HG02840 (cell line): ENCODE data around the gene XIRP1.
"Not testable (repeated sequence)": the region's sequence is repeated elsewhere in the genome, so short reads cannot be mapped to it uniquely, and the experiment has no call there.

ENCODE experiments used
- ATAC-seq: cut with Tn5 transposase; IDR thresholded peaks from one replicate; pipeline ENCODE4 v1.9.1; 2021; ENCODE audit warnings: mild to moderate bottlenecking, moderate library complexity, moderate number of reproducible peaks; ENCODE audit not compliant: unreplicated experiment, low FRiP score

The XIRP1 gene

GRCh38 chr3:39192490-39193092 is at the start of gene XIRP1:
Gene XIRP1 (minus strand): TSS chr3:39192595. CDS start chr3:39189445, 3,150 bp downstream.
- ATAC-seq: no peak

GRCh38 chr3:39241561-39241960 is 49.2 kb upstream of the XIRP1 start:
- ATAC-seq: no peak

GRCh38 chr3:39237027-39237426 is 44.6 kb upstream of the XIRP1 start:
- ATAC-seq: no peak

GRCh38 chr3:39234651-39235050 is 42.3 kb upstream of the XIRP1 start:
- ATAC-seq: no peak

- no peak for ATAC-seq
These were observed 40.5 kb upstream of the XIRP1 start for GRCh38 chr3:39232859-39233258.

GRCh38 chr3:39230453-39230852 is 38.1 kb upstream of the XIRP1 start:
- ATAC-seq: no peak

- no peak for ATAC-seq
These were observed 36.1 kb upstream of the XIRP1 start for GRCh38 chr3:39228496-39228895.

- not testable (repeated sequence) for ATAC-seq
These were observed 35.2 kb upstream of the XIRP1 start for GRCh38 chr3:39227596-39227995.

GRCh38 chr3:39226106-39226741 is 33.8 kb upstream of the XIRP1 start:
- no peak for ATAC-seq

GRCh38 chr3:39224288-39224687 is 31.9 kb upstream of the XIRP1 start:
- no peak for ATAC-seq

- no peak for ATAC-seq
These were observed 30.5 kb upstream of the XIRP1 start for GRCh38 chr3:39222939-39223338.

GRCh38 chr3:39222462-39222861 is 30.1 kb upstream of the XIRP1 start:
- no peak for ATAC-seq

- no peak for ATAC-seq
These were observed 28.7 kb upstream of the XIRP1 start for GRCh38 chr3:39221141-39221530.

- ATAC-seq: no peak
These were observed 28.2 kb upstream of the XIRP1 start for GRCh38 chr3:39220407-39221140.

GRCh38 chr3:39219702-39220101 is 27.3 kb upstream of the XIRP1 start:
- ATAC-seq: no peak

- peak; percentile 89 for ATAC-seq
These were observed 23.9 kb upstream of the XIRP1 start for GRCh38 chr3:39216176-39216790.

GRCh38 chr3:39213613-39214012 is 21.2 kb upstream of the XIRP1 start:
- no peak for ATAC-seq

GRCh38 chr3:39212665-39213064 is 20.3 kb upstream of the XIRP1 start:
- no peak for ATAC-seq

GRCh38 chr3:39211332-39212130 is 19.1 kb upstream of the XIRP1 start:
- no peak for ATAC-seq

GRCh38 chr3:39210078-39210477 is 17.7 kb upstream of the XIRP1 start:
- no peak for ATAC-seq
